A673 (cell line): ENCODE measurements around the gene FZD4.

Experiments used
- CTCF ChIP-seq: fragments of 300-800, 200-600 bp; sonication (generic); conservative IDR thresholded peaks from 2 replicates; pipeline ENCODE4 v1.5.1; 2017; ENCODE audit warnings: low read depth, mild to moderate bottlenecking, antibody characterized with exemption, low read length, moderate library complexity, mixed read lengths
- EZH2 ChIP-seq: fragments of 200-600 bp; sonication (generic); IDR thresholded peaks from 2 replicates; pipeline ENCODE4 v1.6.1; 2017; ENCODE audit warnings: borderline replicate concordance, low read depth, mild to moderate bottlenecking, mixed read lengths, antibody characterized with exemption, low read length; ENCODE audit not compliant: poor library complexity, severe bottlenecking

GRCh38 chr11:86912238-86912637 lies 43.0 kb downstream of the FZD4 start:
- TF ChIP-seq CTCF (no peak), EZH2 (no peak)
